GM04503 (cell line): Measurements from ENCODE around the gene SPRYD7.
"Not testable (repeated sequence)": the region's sequence is repeated elsewhere in the genome, so short reads cannot be mapped to it uniquely, and the experiment has no call there.

ENCODE experiments used
- DNase-seq: peaks from one replicate; pipeline ENCODE4 v3.0.0-alpha.2; 2012; ENCODE audit warnings: low read depth

SPRYD7 gene

DNA sequence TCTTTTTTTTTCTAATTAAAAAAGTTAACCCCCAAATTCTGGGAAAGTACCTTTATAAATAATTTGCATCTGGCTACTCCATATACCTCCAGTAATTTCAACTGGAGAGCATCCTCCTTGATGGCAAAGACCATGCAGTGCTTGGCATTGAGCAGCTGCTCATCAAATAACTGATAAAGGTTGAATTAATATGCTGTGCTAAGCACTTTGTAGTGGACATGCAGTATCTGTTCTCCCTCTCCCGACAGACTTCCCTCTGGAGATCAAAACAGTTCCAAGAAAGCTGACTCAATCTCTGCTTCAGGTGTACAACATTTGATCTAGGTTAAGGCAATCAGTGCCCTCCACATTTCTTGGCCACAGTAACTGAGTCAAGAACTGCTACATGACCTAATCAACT is 3.3 kb downstream of the SPRYD7 start:
- no peak for DNase-seq

DNA sequence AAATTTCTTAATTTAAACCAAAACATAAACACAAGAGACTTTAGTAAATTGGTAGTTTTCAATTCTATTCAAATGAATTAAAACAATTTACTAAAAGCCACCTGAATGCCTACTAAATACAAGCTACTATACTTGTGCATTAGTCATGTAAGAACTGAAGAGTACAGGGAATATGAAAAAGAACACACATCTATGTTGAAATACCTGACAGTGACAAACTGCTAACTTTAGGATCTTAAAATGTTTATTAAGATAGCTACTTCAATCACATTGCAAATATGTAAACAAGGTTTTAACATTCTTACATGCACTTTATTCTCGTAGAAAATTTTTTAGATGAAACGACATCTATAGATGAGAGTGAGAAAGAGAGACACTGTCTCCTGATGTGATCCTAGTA is 4.1 kb downstream of the SPRYD7 start:
- DNase-seq: no peak

DNA sequence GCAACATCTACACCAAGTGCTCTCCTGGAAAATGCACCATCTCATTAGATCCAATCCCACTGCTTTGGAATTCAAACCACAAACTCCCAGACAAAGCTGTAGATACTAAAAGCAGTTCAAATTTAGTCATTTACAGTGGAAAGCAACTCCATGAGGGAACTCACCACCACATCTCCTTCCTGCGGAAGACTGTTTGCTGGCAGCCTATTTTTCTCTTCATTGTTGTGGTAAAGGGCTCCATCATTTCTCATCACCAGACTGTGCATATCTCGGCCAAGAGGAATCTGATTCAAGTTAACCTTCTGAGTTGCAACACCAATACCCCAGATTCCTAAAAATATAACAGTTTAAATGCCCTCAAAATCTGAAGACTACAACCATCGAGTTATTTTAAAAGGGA is 8.4 kb downstream of the SPRYD7 start:
- peak; percentile 64 for DNase-seq

DNA sequence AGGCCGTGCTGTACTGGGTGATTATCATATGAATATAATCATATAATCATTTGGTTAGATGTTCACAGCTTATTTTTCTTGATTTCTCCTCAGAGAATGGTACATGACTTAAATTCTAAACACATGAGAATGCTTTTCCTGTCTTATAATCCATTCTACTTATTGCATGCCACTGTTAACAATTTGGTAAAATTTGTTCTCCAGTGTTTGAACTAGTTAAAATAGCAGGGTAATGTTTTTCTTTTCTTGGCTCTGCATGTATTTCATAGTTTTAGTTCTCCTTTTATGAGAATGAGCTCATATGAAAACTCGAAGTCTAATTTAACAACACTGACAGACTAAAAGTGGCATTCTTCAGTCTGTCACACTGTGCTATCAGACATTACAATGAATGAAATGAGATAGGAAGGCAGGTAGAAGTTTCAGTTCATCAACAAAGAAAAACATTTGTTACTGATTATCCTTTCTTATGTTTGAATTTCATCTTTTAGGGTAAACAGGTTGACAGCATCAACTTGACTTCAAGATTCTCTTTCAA is 10.2 kb downstream of the SPRYD7 start:
- DNase-seq: no peak

DNA sequence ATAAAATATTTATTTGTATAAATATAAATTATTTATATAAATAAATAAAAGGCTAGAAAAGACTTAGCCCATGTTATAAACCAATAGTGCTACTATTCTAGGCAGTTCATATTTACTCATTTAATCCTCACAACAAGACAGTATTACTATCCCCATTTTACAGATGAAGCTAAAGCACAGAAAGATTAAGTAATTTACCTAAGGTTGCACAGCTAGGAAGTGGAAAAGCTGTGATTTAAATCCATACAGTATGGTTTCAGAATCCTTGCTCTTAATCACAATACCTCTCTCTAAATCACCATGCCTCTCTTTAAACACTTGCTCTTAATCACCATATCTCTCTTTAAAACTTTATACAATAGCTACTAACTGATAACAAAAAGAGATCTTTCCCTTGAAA is 13.8 kb downstream of the SPRYD7 start:
- DNase-seq: no peak

DNA sequence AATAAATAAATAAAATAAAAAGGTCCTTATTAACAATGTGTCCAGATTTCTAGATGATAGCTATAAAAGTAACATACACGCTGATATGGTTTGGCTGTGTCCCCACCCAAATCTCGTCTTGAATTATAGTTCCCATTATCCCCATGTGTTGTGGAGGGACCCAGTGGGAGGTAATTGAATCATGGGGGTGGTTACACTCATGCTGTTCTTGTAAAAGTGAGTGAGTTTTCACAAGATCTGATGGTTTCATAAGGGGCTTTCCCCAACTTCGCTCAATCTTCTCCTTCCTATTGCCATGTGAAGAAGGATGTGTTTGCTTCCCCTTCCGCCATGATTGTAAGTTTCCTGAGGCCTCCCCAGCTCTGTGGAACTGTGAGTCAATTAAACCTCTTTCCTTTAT is 15.2 kb downstream of the SPRYD7 start:
- not testable (repeated sequence) for DNase-seq

DNA sequence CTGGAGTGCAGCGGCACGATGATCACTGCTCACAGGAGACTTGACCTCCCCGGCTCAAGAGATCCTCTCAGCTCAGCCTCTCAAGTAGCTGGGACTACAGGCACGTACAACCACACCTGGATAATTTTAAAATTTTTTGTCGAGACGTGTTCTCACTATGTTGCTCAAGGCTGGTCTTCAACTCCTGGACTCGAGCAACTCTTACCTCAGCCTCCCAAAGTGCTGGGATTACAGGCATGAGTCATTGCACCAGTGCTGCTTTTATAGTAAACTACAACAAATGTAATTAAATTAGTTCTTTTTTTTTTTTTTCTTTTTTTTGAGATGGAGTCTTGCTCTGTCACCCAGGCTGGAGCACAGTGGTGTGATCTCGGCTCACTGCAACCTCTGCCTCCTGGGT is 18.0 kb downstream of the SPRYD7 start:
- not testable (repeated sequence) for DNase-seq

DNA sequence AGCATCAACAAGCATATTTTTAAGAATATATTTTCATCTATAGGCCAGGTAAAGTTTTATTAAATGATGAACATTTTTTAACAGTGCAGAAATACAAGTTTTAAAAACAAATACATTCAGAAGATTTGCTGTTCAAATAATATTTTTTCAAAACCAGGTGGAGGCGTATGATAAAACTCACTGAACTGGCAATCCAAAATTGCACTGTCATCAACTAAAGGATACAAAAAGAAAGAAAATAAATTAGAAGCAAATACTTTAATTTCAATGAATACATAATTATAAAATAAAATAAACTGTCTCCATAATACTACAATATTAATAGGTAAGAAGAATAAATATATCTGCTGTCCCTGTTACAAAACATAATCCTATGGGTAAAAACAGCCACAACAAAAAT is 21.2 kb downstream of the SPRYD7 start:
- DNase-seq: no peak

DNA sequence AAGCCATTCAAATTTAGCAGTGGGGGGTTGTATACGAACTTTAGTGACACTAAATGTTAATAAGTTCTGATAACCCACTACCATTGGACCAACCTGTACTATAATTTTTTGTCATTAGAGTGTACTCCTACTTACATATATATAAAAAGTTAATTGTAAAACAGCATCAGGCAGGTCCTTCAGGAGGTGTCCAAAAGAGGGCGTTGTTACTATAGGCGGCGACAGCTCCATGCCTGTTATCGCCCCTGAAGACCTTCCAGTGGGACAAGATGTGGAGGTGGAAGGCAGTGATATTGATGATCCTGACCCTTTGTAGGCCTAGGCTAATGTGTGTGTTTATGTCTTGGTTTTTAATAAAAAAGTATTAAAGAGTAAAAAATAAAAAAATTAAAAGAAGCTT is 27.5 kb downstream of the SPRYD7 start:
- DNase-seq: no peak

DNA sequence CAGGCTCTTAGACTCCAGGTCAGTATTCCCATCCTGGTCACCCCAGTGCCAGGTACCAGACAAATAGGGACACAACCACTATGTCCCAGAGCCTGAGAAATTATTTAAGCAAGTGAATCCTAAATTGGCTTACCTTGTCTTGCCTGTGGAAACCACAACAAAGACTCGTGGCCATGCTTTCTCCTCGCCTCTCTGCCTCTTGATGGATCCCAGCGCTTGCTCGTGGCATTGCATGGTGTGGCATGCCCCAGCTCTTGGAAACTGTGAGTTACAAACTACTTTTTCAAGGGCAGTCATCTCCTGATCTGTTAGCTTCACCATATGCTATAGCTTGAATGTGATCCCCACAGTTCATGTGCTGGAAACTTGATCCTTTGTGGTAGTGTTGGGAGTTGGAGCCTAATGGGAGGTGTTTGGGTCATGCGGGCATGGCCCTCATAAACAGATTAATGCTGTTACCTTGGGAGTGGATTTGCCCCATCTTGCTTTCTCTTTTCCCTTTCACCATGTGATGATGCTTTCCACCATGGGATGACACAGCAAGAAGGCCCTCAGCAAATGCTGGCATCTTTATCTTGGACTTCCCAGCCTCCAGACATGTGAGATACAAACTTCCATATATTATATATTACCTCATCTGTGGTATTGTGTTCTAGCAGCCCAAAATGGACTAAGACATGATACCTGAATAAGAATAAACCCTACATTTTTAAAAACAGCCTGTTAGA is 31.2 kb downstream of the SPRYD7 start:
- no peak for DNase-seq

DNA sequence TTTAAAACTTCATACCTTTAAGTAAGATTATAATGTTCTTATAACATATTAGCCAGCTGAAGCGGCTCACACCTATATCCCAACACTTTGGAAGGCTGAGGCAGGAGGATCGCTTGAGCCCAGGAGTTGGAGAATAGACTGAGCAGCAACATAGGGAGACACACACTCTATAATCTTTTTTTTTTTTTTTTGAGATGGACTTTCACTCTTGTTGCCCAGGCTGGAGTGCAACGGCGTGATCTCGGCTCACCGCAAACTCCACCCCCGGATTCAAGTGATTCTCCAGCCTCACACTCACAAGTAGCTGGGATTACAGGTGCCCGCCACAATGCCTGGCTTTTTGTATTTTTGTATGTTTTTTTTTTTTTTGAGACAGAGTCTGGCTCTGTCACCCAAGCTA is 37.3 kb downstream of the SPRYD7 start:
- DNase-seq: no peak

DNA sequence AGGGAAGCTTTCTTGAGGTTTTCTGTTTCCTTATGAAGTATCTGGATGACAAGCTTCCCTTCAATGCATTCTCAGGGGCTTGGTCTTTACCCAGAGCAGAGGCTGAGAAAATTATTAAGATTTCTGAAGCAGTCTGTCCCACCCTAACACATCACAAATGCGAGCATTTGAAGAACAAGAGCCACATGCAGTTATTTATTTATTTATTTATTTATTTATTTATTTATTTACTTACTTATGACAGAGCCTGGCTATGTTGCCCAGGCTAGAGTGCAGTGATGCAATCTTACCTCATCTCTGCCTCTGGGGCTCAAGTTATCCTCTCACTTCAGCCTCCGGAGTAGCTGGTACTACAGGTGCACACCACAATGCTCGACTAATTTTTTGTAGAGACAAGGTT is 38.4 kb downstream of the SPRYD7 start:
- DNase-seq: no peak

DNA sequence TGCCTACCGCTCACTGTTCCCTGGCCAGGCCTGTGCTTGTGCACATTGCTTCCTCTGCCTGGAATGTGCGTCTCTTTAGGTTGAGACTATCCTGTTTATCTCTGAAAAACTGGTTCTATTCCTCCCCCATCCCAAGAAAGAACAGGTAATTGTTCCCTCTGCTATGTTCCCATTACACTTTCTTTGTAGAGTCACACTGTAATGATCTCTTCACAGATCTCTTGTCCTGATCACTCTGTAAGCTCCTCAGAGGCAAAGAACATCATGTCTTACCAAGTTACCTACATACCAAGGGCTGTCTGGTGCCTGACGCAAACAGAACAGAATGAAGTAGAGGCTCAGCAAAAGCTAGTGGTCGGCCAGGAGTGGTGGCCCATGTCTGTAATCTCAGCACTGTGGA is 40.3 kb downstream of the SPRYD7 start:
- no peak for DNase-seq

DNA sequence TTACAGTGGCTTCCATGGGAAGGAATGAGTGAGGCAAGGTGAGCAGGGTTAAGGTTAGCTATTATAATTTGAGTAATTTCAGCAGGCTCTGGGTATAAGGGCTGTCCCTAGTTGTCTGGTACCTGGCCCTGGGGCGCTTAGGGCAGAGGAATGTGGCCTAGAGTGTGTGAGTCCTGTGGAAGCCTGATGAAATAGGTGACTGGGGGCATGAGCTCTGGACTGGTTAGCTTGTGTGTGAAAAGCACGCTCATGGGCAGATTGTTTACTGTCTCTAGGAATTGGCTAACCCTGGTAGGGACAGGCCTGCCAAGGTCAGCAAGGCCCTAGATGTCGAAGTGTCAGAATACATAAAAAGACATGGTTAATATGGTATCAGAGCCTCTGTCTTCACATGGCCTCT is 42.5 kb downstream of the SPRYD7 start:
- no peak for DNase-seq

DNA sequence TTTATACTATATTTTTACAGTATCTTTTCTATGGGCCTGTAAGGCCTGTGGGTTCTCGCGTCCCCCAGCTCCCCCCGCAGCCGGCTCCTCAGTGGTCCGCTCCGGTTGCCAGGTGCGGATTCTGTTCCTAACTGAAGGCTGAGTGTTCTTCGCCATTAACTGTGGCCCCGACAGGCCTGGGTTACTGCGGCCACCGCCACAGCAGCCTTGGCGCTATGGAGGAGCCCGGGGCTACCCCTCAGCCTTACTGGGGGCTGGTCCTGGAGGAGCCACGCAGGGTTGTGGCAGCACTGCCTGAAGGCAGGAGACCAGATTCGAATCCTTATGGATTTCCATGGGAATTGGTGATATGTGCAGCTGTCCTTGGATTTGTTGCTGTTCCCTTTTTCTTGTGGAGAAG is 45.8 kb downstream of the SPRYD7 start:
- no peak for DNase-seq

DNA sequence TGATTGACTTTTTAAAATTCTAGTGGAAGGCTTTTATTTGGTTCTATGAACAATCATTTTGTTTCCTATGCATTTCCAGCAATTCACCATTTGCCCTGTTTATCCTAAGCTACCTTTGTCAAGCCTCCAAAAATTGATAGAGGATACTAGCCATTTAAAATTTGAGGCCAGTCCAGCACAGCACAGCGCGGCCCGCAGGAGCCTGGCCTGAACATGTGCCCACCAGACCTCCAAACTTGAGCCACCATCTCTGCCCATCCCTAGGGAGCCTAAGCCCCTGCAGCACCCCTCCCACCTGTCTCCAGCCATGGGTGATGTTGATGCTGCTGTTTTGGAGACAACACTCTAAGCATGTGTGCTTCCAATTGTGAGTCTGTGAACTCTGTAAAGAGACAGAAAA is 57.5 kb downstream of the SPRYD7 start:
- DNase-seq: no peak

DNA sequence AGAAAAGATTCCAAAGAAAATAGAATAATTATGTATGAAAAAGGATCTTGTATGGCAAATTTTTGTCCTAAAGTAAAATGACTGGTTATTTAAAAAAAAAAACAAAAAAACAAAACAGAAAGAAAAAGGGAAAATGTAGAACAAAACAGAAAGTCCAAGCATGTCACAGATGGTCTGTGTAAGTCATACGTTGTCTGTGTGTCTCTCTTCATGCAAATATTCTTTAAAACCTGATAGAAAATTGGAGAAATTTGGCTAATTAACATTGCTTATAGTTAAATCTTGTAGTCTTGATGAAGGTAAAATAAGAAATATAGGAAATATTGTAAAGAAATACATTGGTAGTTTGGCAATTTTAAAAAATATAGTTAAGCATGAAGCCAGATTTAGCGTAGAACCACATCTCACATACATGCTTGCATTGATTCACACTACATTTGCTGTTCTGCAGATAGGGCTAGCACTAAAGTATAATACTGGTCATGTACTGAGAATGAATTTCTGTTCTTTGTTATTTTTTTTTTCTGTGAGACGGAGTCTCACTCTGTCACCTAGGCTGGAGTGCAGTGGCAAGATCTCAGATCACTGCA is 58.4 kb downstream of the SPRYD7 start:
- no peak for DNase-seq

DNA sequence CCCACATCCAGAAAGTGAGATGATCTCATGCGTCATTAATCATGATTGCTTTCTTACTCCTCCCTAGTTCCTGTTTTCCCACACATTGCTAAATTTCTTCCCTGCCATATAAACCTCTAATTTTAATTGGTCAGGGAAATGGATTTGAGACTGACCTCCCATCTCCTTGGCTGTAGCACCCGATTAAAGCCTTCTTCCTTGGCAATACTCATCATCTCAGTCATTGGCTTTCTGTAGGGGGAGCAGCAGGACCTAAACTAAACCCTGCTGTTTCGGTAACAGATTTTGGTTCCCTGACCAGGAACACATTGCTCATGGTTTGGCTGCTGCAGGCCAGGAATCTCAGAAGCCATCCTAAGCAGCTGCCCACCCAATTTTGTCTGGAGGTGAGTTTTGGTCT is 61.7 kb downstream of the SPRYD7 start:
- no peak for DNase-seq

DNA sequence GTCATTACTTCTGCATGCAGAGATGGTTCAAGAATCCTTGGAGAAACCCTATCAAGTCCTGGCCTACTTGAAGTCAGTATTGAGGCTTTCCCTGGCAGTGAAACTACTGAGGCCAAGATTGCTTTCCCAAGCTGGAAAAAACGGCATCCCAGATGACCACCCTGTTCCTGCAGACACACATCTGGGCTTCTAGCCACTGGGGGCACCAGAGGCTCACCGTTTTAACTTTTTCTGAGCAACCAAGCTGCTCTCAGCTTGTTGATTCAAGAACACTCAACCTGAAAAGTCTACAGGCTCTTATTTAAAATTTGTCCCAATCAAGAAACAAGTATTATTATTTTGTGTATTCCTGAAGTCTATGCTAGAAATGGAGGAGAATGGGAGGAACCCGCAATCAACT is 66.6 kb downstream of the SPRYD7 start:
- no peak for DNase-seq

DNA sequence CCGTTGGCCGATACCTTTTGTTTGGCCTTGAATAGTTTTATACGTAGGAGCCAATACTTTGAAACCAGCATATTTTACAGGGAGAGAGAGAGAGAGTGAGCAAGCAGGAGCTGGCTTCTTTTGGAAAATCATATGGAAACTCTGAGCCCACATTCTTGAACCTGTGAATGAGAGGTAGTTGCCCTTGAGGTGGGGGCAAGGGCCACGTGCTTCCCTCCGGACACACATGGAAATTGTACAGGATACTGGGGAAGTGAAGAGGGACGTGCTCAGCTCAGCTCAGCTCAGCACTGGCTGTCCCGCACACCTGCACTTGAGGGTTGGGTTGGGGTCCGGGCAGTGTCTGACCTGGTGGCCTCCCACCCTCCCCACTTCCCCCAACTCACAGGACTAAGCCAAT is 68.3 kb downstream of the SPRYD7 start:
- DNase-seq: no peak

DNA sequence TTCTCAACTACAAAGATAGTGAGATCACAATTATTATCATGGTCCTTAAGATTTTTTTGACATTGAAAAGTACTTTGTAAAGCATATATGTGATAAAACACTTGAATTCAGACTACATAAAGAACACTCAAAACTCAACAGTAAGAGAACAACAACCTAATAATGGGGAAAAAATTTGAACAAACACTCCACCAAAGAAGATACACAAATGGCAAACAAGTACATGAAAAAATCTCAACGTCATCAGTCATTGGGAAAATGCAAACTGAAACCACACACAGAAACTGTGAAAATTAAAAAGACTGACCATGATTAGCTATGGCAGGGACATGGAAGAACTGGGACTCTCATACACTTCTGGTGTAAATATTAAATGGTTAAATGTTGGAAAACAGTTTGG is 70.9 kb downstream of the SPRYD7 start:
- no peak for DNase-seq

DNA sequence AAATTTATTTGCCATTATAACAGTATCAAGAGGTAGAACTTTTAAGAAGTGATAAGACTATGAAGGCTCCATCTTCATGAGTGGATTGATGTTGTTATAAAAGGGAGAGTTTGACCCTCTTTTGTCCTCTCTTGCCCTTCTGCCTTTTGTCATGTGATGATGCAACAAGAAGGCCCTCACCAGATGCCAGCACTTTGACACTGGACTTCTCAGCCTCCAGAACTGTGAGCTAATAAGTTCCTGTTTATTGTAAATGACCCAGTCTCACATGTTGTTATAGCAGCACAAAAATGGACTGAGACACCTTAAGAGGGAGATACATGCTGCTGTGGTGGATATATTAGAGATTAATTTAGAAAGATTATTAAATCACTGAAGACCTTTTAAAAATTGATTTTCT is 71.6 kb downstream of the SPRYD7 start:
- no peak for DNase-seq
